GM23248 (cell line): Measurements from ENCODE around the gene RNF121. TPM values are rescaled to one million over a fixed set of nuclear protein-coding genes. Genes with fewer than 3 reads are reported as not detected.

Experiments
- DNase-seq: peaks from one replicate; pipeline ENCODE4 v3.0.0-alpha.2; 2015
- H2AFZ ChIP-seq: fragments of 200-600 bp; sonication (generic); 2 replicates; pipeline ENCODE4 v1.6.1; 2016; ENCODE audit warnings: antibody characterized with exemption
- H3F3A ChIP-seq: fragments of 200-600 bp; sonication (generic); 2 replicates; pipeline ENCODE4 v1.6.1; 2016; ENCODE audit warnings: mild to moderate bottlenecking, antibody characterized with exemption, mixed run types; ENCODE audit not compliant: insufficient read depth
- H3K27ac ChIP-seq: fragments of 200-600 bp; sonication (generic); 2 replicates; pipeline ENCODE4 v1.5.1; 2016; ENCODE audit warnings: mild to moderate bottlenecking
- H3K27me3 ChIP-seq: fragments of 200-600 bp; sonication (generic); replicated peaks from 2 replicates; pipeline ENCODE4 v1.6.1; 2016; ENCODE audit warnings: mild to moderate bottlenecking; ENCODE audit not compliant: insufficient read depth
- H3K36me3 ChIP-seq: fragments of 200-600 bp; sonication (generic); 2 replicates; pipeline ENCODE4 v1.6.1; 2016; ENCODE audit warnings: low read depth, mild to moderate bottlenecking
- H3K4me1 ChIP-seq: fragments of 200-600 bp; sonication (generic); 2 replicates; pipeline ENCODE4 v1.6.1; 2016; ENCODE audit warnings: mild to moderate bottlenecking; ENCODE audit not compliant: insufficient read depth
- H3K4me2 ChIP-seq: fragments of 200-600 bp; sonication (generic); one replicate; pipeline ENCODE4 v1.6.1; 2016; ENCODE audit warnings: mild to moderate bottlenecking; ENCODE audit not compliant: unreplicated experiment
- H3K4me3 ChIP-seq: fragments of 200-600 bp; sonication (generic); 2 replicates; pipeline ENCODE4 v1.5.1; 2016; ENCODE audit warnings: mild to moderate bottlenecking
- H3K79me2 ChIP-seq: fragments of 200-600 bp; sonication (generic); 2 replicates; pipeline ENCODE4 v1.6.1; 2016; ENCODE audit warnings: mild to moderate bottlenecking; ENCODE audit not compliant: insufficient read depth
- H3K9ac ChIP-seq: fragments of 200-600 bp; sonication (generic); 2 replicates; pipeline ENCODE4 v1.6.1; 2016; ENCODE audit warnings: mild to moderate bottlenecking
- H3K9me2 ChIP-seq: fragments of 200-600 bp; sonication (generic); 2 replicates; pipeline ENCODE4 v1.6.1; 2016; ENCODE audit warnings: mixed run types, mild to moderate bottlenecking, moderate library complexity; ENCODE audit not compliant: insufficient read depth
- H3K9me3 ChIP-seq: fragments of 200-600 bp; sonication (generic); one replicate; pipeline ENCODE4 v1.6.1; 2017; ENCODE audit warnings: low read depth
- H4K20me1 ChIP-seq: fragments of 200-600 bp; sonication (generic); 2 replicates; pipeline ENCODE4 v1.6.0; 2016; ENCODE audit not compliant: insufficient read depth
- EZH2 ChIP-seq: fragments of 200-600 bp; sonication (generic); IDR thresholded peaks from 2 replicates; pipeline ENCODE4 v1.6.1; 2018; ENCODE audit warnings: antibody characterized with exemption, mild to moderate bottlenecking; ENCODE audit not compliant: insufficient read depth, poor library complexity, severe bottlenecking
- EZH2phosphoT487 ChIP-seq: fragments of 200-600 bp; sonication (generic); IDR thresholded peaks from 2 replicates; pipeline ENCODE4 v1.6.1; 2018; ENCODE audit warnings: antibody characterized with exemption, moderate library complexity, mild to moderate bottlenecking, low read depth; ENCODE audit not compliant: insufficient read depth
- WGBS, 2 experiments: methylation state at CpG; one replicate each; pipeline ENCODE4 v1.1.6; 2015 to 2017; ENCODE audit warnings: low lambda C conversion rate in 2 of 2, low coverage in 1 of 2; ENCODE audit errors: missing lambda C conversion rate in 2 of 2; 5-methylcytosine and 5-hydroxymethylcytosine counted together
- in situ Hi-C: fragments of 300-500 bp; cut with MboI; formaldehyde crosslinking; loops from 2 replicates; pipeline ENCODE4 v1.15.0; 2020
- polyA plus RNA-seq: library from polyadenylated mRNA; unstranded; fragments of >200 nt; fragmentation: Nextera tagmentation; extraction: Ambion mirVana; gene quantifications from 2 replicates; pipeline ENCODE4 v1.2.1, GENCODE V29; 2016
- total RNA-seq: library from RNA; depleted of rRNA; stranded (reverse); fragments of >200 nt; shearing (Covaris generic); gene quantifications from 2 replicates; pipeline ENCODE4 v1.2.3, GENCODE V29; 2014

RNF121 gene
- total and polyA plus RNA-seq, 2 experiments from 2014 or later: 19.9 to 20.3 TPM

DNA sequence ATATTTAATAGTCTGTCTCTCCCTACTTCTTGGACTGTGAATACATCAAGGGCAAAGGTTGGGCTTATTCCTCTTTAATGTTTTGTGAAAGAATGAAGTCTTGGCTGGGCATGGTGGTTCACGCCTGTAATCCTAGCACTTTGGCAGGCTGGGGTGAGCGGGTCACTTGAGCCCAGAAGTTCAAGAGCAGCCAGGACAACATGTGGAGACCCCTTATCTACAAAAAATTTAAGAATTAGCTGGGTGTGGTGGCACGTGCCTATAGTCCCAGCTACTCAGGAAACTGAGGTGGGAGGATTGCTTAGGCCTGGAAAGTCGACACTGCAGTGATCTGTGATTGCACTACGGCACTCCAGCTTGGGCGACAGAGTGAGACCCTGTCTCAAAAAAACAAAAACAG, 20.2 kb downstream of the RNF121 start:
- peaks cover 10% of the 10 kb centered on the region; the same call in 1 of the 2 replicates for H4K20me1 ChIP-seq
- DNase-seq: no peak
- no peak overlapping the region for H3K27ac ChIP-seq

GRCh38 chr11:71951741-71952310, 23.0 kb downstream of the RNF121 start:
- Histone ChIP-seq H3K9me3 (no peaks in the 10 kb centered on the region), H3K36me3 (no peaks in the 10 kb centered on the region), H3K4me2 (no peak overlapping the region), H3K79me2 (peaks cover 100% of the 10 kb centered on the region), H3K9me2 (no peaks in the 10 kb centered on the region), H3F3A (no peaks in the 10 kb centered on the region), H3K4me3 (no peak overlapping the region), H3K27me3 (no peaks in the 10 kb centered on the region), H3K27ac (no peak overlapping the region), H2AFZ (no peak overlapping the region), H3K9ac (no peak overlapping the region), H3K4me1 (peaks cover 10% of the 10 kb centered on the region), H4K20me1 (peaks cover 27% of the 10 kb centered on the region)
- WGBS, 2 experiments: 90 to 94% methylated on average over 4 of the region's 4 CpGs
- in situ Hi-C loops: no loop called here
- TF ChIP-seq EZH2 (no peak), EZH2phosphoT487 (no peak)
- no peak for DNase-seq

More for the DNA sequence above, 20.2 kb downstream of the RNF121 start:
- Histone ChIP-seq H3K27me3 (no peaks in the 10 kb centered on the region), H3K9me2 (no peaks in the 10 kb centered on the region), H3K79me2 (peaks cover 81% of the 10 kb centered on the region), H3K9me3 (no peaks in the 10 kb centered on the region), H3K4me1 (peaks cover 36% of the 10 kb centered on the region), H3K36me3 (no peaks in the 10 kb centered on the region), H3K4me3 (no peak overlapping the region), H3K9ac (no peak overlapping the region), H3F3A (peaks cover 23% of the 10 kb centered on the region), H2AFZ (no peak overlapping the region), H3K4me2 (no peak overlapping the region)
- in situ Hi-C loops: no loop called here
- TF ChIP-seq EZH2 (no peak), EZH2phosphoT487 (no peak)
- 97 to 99% methylated on average over 6 of the region's 6 CpGs for WGBS, 2 experiments

DNA sequence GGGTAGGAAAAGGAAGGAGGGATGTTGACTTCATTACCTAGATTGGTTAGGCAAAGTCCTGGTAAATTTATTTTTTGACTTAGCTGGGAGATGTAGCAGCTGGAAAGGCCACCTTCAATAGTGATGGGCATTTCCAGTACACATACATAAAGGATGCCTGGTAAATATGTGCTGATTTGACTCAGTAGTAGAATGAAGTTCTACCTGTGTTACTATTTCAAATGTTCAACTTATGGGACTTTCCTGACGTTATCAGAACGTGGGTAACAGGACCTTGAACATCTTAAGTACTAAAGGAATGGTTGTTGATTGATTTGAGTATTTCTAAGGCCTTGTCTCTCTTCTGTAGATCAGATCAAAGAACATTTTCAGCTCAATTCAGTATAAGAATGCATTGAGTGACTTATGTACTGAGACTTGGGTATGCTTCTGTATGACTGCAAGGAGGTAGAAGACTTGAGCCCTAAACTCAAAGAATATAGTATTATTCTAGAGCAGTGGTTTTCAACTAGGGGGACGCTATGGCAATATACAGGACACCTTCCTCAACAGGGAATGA, 27.1 kb downstream of the RNF121 start:
- Histone ChIP-seq H3K27me3 (no peaks in the 10 kb centered on the region), H4K20me1 (peaks cover 27% of the 10 kb centered on the region), H3K4me1 (no peaks in the 10 kb centered on the region), H3K36me3 (peaks cover 13% of the 10 kb centered on the region), H3K9ac (no peak overlapping the region), H3K79me2 (peaks cover 81% of the 10 kb centered on the region), H3K4me2 (no peak overlapping the region), H3K4me3 (no peak overlapping the region), H3F3A (no peaks in the 10 kb centered on the region), H3K9me2 (no peaks in the 10 kb centered on the region), H3K9me3 (no peaks in the 10 kb centered on the region), H2AFZ (no peak overlapping the region), H3K27ac (no peak overlapping the region)
- TF ChIP-seq EZH2 (no peak), EZH2phosphoT487 (no peak)
- in situ Hi-C loops: no loop called here
- 65 to 67% methylated on average over 3 of the region's 3 CpGs for WGBS, 2 experiments
- no peak for DNase-seq

- in situ Hi-C loops: no loop called here
- peak overlapping the region; percentile 55 for H3K27ac ChIP-seq
Observed at GRCh38 chr11:71962428-71963038, 33.7 kb downstream of the RNF121 start.

More at GRCh38 chr11:71962428-71963038, 33.7 kb downstream of the RNF121 start:
- DNase-seq: peak; percentile 53
- Histone ChIP-seq H3K27me3 (no peaks in the 10 kb centered on the region), H2AFZ (no peak overlapping the region), H3K4me1 (peaks cover 14% of the 10 kb centered on the region), H3K9me3 (no peaks in the 10 kb centered on the region), H3K9ac (peak overlapping the region; percentile 21; the same call in 1 of the 2 replicates), H3K9me2 (no peaks in the 10 kb centered on the region), H3K4me2 (no peak overlapping the region), H4K20me1 (no peaks in the 10 kb centered on the region), H3F3A (peaks cover 17% of the 10 kb centered on the region), H3K4me3 (no peak overlapping the region), H3K79me2 (peaks cover 24% of the 10 kb centered on the region), H3K36me3 (peaks cover 25% of the 10 kb centered on the region)
- TF ChIP-seq EZH2 (no peak), EZH2phosphoT487 (0 out of 2 replicates have a peak, but pooled peaks have one; percentile 59)
- 19 to 25% methylated on average over 2 of the region's 2 CpGs for WGBS, 2 experiments
